Measurements from ENCODE around the gene DNAJB1.

GRCh38 chr19:14561847-14562351 is 43.7 kb upstream of the DNAJB1 start:
- no peak for TF ChIP-seq CTCF (conservative IDR thresholded peaks at IDR 0.05; ENCODE audit: low read depth, low read length)
- no peak for TF ChIP-seq CEBPB (IDR thresholded peaks at IDR 0.05; ENCODE audit: low read depth, low read length)
- no peak for TF ChIP-seq POLR2A (IDR thresholded peaks at IDR 0.05; ENCODE audit: low read depth, low read length)
- TF ChIP-seq ELK1 (IDR thresholded peaks at IDR 0.05; ENCODE audit: borderline replicate concordance, low read depth, low read length) = no peak
- no peak for TF ChIP-seq SMC3 (IDR thresholded peaks at IDR 0.05; ENCODE audit: low read depth, low read length)
- TF ChIP-seq MAFK (IDR thresholded peaks at IDR 0.05; ENCODE audit: low read depth, low read length) = no peak
- no peak for TF ChIP-seq BHLHE40 (IDR thresholded peaks at IDR 0.05; ENCODE audit: low read depth, low read length)
- TF ChIP-seq RAD21 (IDR thresholded peaks at IDR 0.05; ENCODE audit: low read length) = no peak
- no peak for TF ChIP-seq NFE2L2 (IDR thresholded peaks at IDR 0.05; ENCODE audit: low read depth, low read length)
- TF ChIP-seq MAZ (IDR thresholded peaks at IDR 0.05; ENCODE audit: borderline replicate concordance, low read depth, low read length) = no peak
- TF ChIP-seq MXI1 (IDR thresholded peaks at IDR 0.05; ENCODE audit: borderline replicate concordance, low read depth, low read length) = no peak
- no peak for TF ChIP-seq FOS (IDR thresholded peaks at IDR 0.05; ENCODE audit: low read depth, low read length)

Data from IMR-90 (cell line).